ENCODE measurements around the gene OLIG3. TPM values are rescaled to one million over a fixed set of nuclear protein-coding genes. Genes with fewer than 3 reads are reported as not detected.

The OLIG3 gene
- total RNA-seq, 1 experiment from 2014 or later: not detected

- no peak overlapping the region for H3K4me3 ChIP-seq (ENCODE audit: low read depth, low read length, poor library complexity, severe bottlenecking)
- ChIA-PET CTCF (no interaction called here), POLR2A (ENCODE audit: low non-redundant PET) (no interaction called here)
- no peaks in the 10 kb centered on the region for H3K4me1 ChIP-seq (ENCODE audit: insufficient read depth, low read length, poor library complexity, severe bottlenecking)
- no peaks in the 10 kb centered on the region for H3K36me3 ChIP-seq (ENCODE audit: insufficient read depth, low read length, poor library complexity, severe bottlenecking)
- intact Hi-C loops (cut with micrococcal nuclease; ENCODE audit: unreplicated experiment): no loop called here
- no peak for TF ChIP-seq CTCF (conservative IDR thresholded peaks at IDR 0.05; ENCODE audit: low read depth, low read length)
- no peak for TF ChIP-seq EZH2 (IDR thresholded peaks at IDR 0.05; ENCODE audit: borderline replicate concordance, low read depth, low read length, poor library complexity, severe bottlenecking)
- H3K9me3 ChIP-seq (ENCODE audit: low read depth, low read length, poor library complexity, severe bottlenecking): no peaks in the 10 kb centered on the region
- H3K27ac ChIP-seq (ENCODE audit: low read depth, low read length, poor library complexity, severe bottlenecking): no peak overlapping the region
- peaks cover 13% of the 10 kb centered on the region for H3K27me3 ChIP-seq (replicated peaks; ENCODE audit: insufficient read depth, low read depth, low read length, poor library complexity)
- no peak for DNase-seq (ENCODE audit: low spot score)
- BruUV-seq (replicated peaks): no TSS peak
Observed at GRCh38 chr6:137541534-137542063, 47.4 kb upstream of the OLIG3 start.

GRCh38 chr6:137536104-137536773, 42.0 kb upstream of the OLIG3 start:
- no peaks in the 10 kb centered on the region for H3K9me3 ChIP-seq (ENCODE audit: low read depth, low read length, poor library complexity, severe bottlenecking)
- intact Hi-C loops (cut with micrococcal nuclease; ENCODE audit: unreplicated experiment): no loop called here
- H3K36me3 ChIP-seq (ENCODE audit: insufficient read depth, low read length, poor library complexity, severe bottlenecking): no peaks in the 10 kb centered on the region
- no peak overlapping the region for H3K27ac ChIP-seq (ENCODE audit: low read depth, low read length, poor library complexity, severe bottlenecking)
- BruUV-seq (replicated peaks): no TSS peak
- ChIA-PET POLR2A (ENCODE audit: low non-redundant PET) (no interaction called here), CTCF (no interaction called here)
- no peak for TF ChIP-seq CTCF (conservative IDR thresholded peaks at IDR 0.05; ENCODE audit: low read depth, low read length)
- TF ChIP-seq EZH2 (IDR thresholded peaks at IDR 0.05; ENCODE audit: borderline replicate concordance, low read depth, low read length, poor library complexity, severe bottlenecking): no peak
- no peak overlapping the region for H3K4me3 ChIP-seq (ENCODE audit: low read depth, low read length, poor library complexity, severe bottlenecking)
- no peak for DNase-seq (ENCODE audit: low spot score)
- peaks cover 33% of the 10 kb centered on the region for H3K27me3 ChIP-seq (replicated peaks; ENCODE audit: insufficient read depth, low read depth, low read length, poor library complexity)
- H3K4me1 ChIP-seq (ENCODE audit: insufficient read depth, low read length, poor library complexity, severe bottlenecking): no peaks in the 10 kb centered on the region

GRCh38 chr6:137531376-137532092, 37.3 kb upstream of the OLIG3 start:
- no TSS peak for BruUV-seq (replicated peaks)
- TF ChIP-seq EZH2 (IDR thresholded peaks at IDR 0.05; ENCODE audit: borderline replicate concordance, low read depth, low read length, poor library complexity, severe bottlenecking): no peak
- ChIA-PET CTCF (no interaction called here), POLR2A (ENCODE audit: low non-redundant PET) (no interaction called here)
- H3K4me1 ChIP-seq (ENCODE audit: insufficient read depth, low read length, poor library complexity, severe bottlenecking): no peaks in the 10 kb centered on the region
- no peak overlapping the region for H3K27ac ChIP-seq (ENCODE audit: low read depth, low read length, poor library complexity, severe bottlenecking)
- peaks cover 23% of the 10 kb centered on the region for H3K27me3 ChIP-seq (replicated peaks; ENCODE audit: insufficient read depth, low read depth, low read length, poor library complexity)
- no peak overlapping the region for H3K4me3 ChIP-seq (ENCODE audit: low read depth, low read length, poor library complexity, severe bottlenecking)
- DNase-seq (ENCODE audit: low spot score): no peak
- intact Hi-C loops (cut with micrococcal nuclease; ENCODE audit: unreplicated experiment): no loop called here
- no peaks in the 10 kb centered on the region for H3K36me3 ChIP-seq (ENCODE audit: insufficient read depth, low read length, poor library complexity, severe bottlenecking)
- H3K9me3 ChIP-seq (ENCODE audit: low read depth, low read length, poor library complexity, severe bottlenecking): no peaks in the 10 kb centered on the region
